ENCODE measurements around the gene IRF2.
A peak's percentile ranks its signal among the peaks of the same experiment; 100 is the strongest.

Gene IRF2

GRCh38 chr4:184427687-184428086, 46.7 kb downstream of the IRF2 start:
- no peak overlapping the region for H3K4me3 ChIP-seq (ENCODE audit: low read depth in 1 of 2, low read length in 1 of 2)
- H3K9me3 ChIP-seq = no peaks in the 10 kb centered on the region
- TF ChIP-seq CTCF (IDR thresholded peaks at IDR 0.05) = no peak
- peak overlapping the region; percentile 50 for H3K27ac ChIP-seq
- peaks cover 62% of the 10 kb centered on the region for H3K36me3 ChIP-seq
- H3K4me1 ChIP-seq (ENCODE audit: control insufficient read depth in 1 of 2, insufficient read depth in 1 of 2, low read depth in 1 of 2, low read length in 1 of 2) = peaks cover 18 to 29% of the 10 kb centered on the region in 2 experiments
- no peaks in the 10 kb centered on the region for H3K27me3 ChIP-seq

- H3K4me3 ChIP-seq (ENCODE audit: low read depth in 1 of 2, low read length in 1 of 2) = no peak overlapping the region
- H3K4me1 ChIP-seq (ENCODE audit: control insufficient read depth in 1 of 2, insufficient read depth in 1 of 2, low read depth in 1 of 2, low read length in 1 of 2) = peaks cover 12 to 23% of the 10 kb centered on the region in 2 experiments
- no peaks in the 10 kb centered on the region for H3K27me3 ChIP-seq
- TF ChIP-seq CTCF (IDR thresholded peaks at IDR 0.05) = no peak
- H3K9me3 ChIP-seq = no peaks in the 10 kb centered on the region
- peaks cover 62% of the 10 kb centered on the region for H3K36me3 ChIP-seq
- peak overlapping the region; percentile 55 for H3K27ac ChIP-seq
Measured at GRCh38 chr4:184427093-184427492, 47.3 kb downstream of the IRF2 start.

GRCh38 chr4:184424993-184425758, 49.2 kb downstream of the IRF2 start:
- no peak overlapping the region for H3K4me3 ChIP-seq (ENCODE audit: low read depth in 1 of 2, low read length in 1 of 2)
- peaks cover 62% of the 10 kb centered on the region for H3K36me3 ChIP-seq
- no peaks in the 10 kb centered on the region for H3K27me3 ChIP-seq
- no peak for TF ChIP-seq CTCF (IDR thresholded peaks at IDR 0.05)
- peak overlapping the region; percentile 55 for H3K27ac ChIP-seq
- peaks cover 0 to 9% of the 10 kb centered on the region in 2 experiments for H3K4me1 ChIP-seq (ENCODE audit: control insufficient read depth in 1 of 2, insufficient read depth in 1 of 2, low read depth in 1 of 2, low read length in 1 of 2)
- no peaks in the 10 kb centered on the region for H3K9me3 ChIP-seq

- Histone ChIP-seq H3K36me3 (peaks cover 62% of the 10 kb centered on the region), H3K9me3 (no peaks in the 10 kb centered on the region), H3K27ac (peak overlapping the region; percentile 55), H3K4me3 (ENCODE audit: low read depth in 1 of 2, low read length in 1 of 2) (no peak overlapping the region), H3K27me3 (no peaks in the 10 kb centered on the region), H3K4me1 (ENCODE audit: control insufficient read depth in 1 of 2, insufficient read depth in 1 of 2, low read depth in 1 of 2, low read length in 1 of 2) (peaks cover 0 to 9% of the 10 kb centered on the region in 2 experiments)
- no peak for TF ChIP-seq CTCF (IDR thresholded peaks at IDR 0.05)
Measured at GRCh38 chr4:184424279-184424678, 50.1 kb downstream of the IRF2 start.

GRCh38 chr4:184423003-184423686, 51.2 kb downstream of the IRF2 start:
- peak overlapping the region; percentile 40 for H3K27ac ChIP-seq
- peaks cover 62% of the 10 kb centered on the region for H3K36me3 ChIP-seq
- no peaks in the 10 kb centered on the region for H3K9me3 ChIP-seq
- H3K27me3 ChIP-seq = no peaks in the 10 kb centered on the region
- peaks cover 0 to 9% of the 10 kb centered on the region in 2 experiments for H3K4me1 ChIP-seq (ENCODE audit: control insufficient read depth in 1 of 2, insufficient read depth in 1 of 2, low read depth in 1 of 2, low read length in 1 of 2)
- no peak overlapping the region for H3K4me3 ChIP-seq (ENCODE audit: low read depth in 1 of 2, low read length in 1 of 2)
- no peak for TF ChIP-seq CTCF (IDR thresholded peaks at IDR 0.05)

Measured in neutrophil (primary cell).